Activated CD8-positive, alpha-beta T cell treated with anti-CD3 and anti-CD28 coated beads, Interleukin-2, amount 10 ng/mL, durations not matched to agents 7 days and 5 days (primary cell): ENCODE data around the gene HBG2. TPM values are rescaled to one million over a fixed set of nuclear protein-coding genes. Genes with fewer than 3 reads are reported as not detected.

Experiments used
- ATAC-seq: fragments of 150-1000 bp; cut with Tn5 transposase; one replicate; pipeline ENCODE4 v1.10.0; 2021; ENCODE audit warnings: moderate library complexity
- CTCF ChIA-PET: fragments of 350-600 bp; sonication (Branson Sonifier 250); formaldehyde crosslinking; loops from one replicate; lab custom pipeline; 2021; ENCODE audit warnings: antibody characterized with exemption; lab: Charles Lee
- POLR2A ChIA-PET: fragments of 350-600 bp; sonication (Branson Sonifier 250); formaldehyde crosslinking; loops from one replicate; lab custom pipeline; 2021; ENCODE audit warnings: antibody characterized with exemption; lab: Charles Lee
- DNase-seq: peaks from one replicate; pipeline ENCODE4 v3.0.0-alpha.2; 2020
- H3K27ac Mint-ChIP-seq: one replicate; pipeline ENCODE4 v1.8.0; 2021; ENCODE audit warnings: mild to moderate bottlenecking, mixed read lengths
- H3K27me3 Mint-ChIP-seq: one replicate; pipeline ENCODE4 v1.8.0; 2021; ENCODE audit warnings: low read depth, mixed read lengths
- H3K36me3 Mint-ChIP-seq: one replicate; pipeline ENCODE4 v1.8.0; 2021; ENCODE audit warnings: low read depth, mixed read lengths
- H3K4me1 Mint-ChIP-seq: one replicate; pipeline ENCODE4 v1.8.0; 2021; ENCODE audit warnings: low read depth, mixed read lengths
- H3K4me3 Mint-ChIP-seq: one replicate; pipeline ENCODE4 v1.8.0; 2021; ENCODE audit warnings: mild to moderate bottlenecking, mixed read lengths
- H3K9me3 Mint-ChIP-seq: one replicate; pipeline ENCODE4 v1.8.0; 2022; ENCODE audit warnings: mixed read lengths; ENCODE audit not compliant: insufficient read depth
- total RNA-seq, 2 experiments: library from RNA; stranded (reverse); gene quantifications; one replicate each; pipeline ENCODE4 v1.2.3, GENCODE V29; 2021

Gene HBG2
- total RNA-seq, 2 experiments from 2014 or later, result not detected

- H3K27me3 Mint-ChIP-seq, result no peaks in the 10 kb centered on the region
- H3K4me3 Mint-ChIP-seq, result no peak overlapping the region
- ChIA-PET POLR2A (no interaction called here), CTCF (interaction anchor here (1.2 kb wide), 1 partner anchor 154 kb away, joined by 4 read pairs; no protein-coding TSS in a partner anchor)
- DNase-seq (no peak), ATAC-seq (no peak)
- H3K27ac Mint-ChIP-seq, result no peak overlapping the region
- H3K9me3 Mint-ChIP-seq, result no peaks in the 10 kb centered on the region
- no peaks in the 10 kb centered on the region for H3K36me3 Mint-ChIP-seq
- no peaks in the 10 kb centered on the region for H3K4me1 Mint-ChIP-seq
These were observed 23.3 kb upstream of the HBG2 start for GRCh38 chr11:5277807-5278382.

- ATAC-seq, result no peak
- Mint-ChIP-seq H3K27me3 (no peaks in the 10 kb centered on the region), H3K9me3 (no peaks in the 10 kb centered on the region), H3K4me1 (no peaks in the 10 kb centered on the region), H3K36me3 (no peaks in the 10 kb centered on the region), H3K4me3 (no peak overlapping the region), H3K27ac (no peak overlapping the region)
- DNase-seq, result no peak
- ChIA-PET CTCF (no interaction called here), POLR2A (no interaction called here)
These were observed 22.1 kb upstream of the HBG2 start for GRCh38 chr11:5276697-5277096.

GRCh38 chr11:5275369-5276110 lies 21.0 kb upstream of the HBG2 start:
- ATAC-seq (no peak), DNase-seq (no peak)
- Mint-ChIP-seq H3K4me3 (no peak overlapping the region), H3K9me3 (no peaks in the 10 kb centered on the region), H3K4me1 (no peaks in the 10 kb centered on the region), H3K36me3 (no peaks in the 10 kb centered on the region), H3K27me3 (no peaks in the 10 kb centered on the region), H3K27ac (no peak overlapping the region)
- ChIA-PET POLR2A (no interaction called here), CTCF (no interaction called here)

GRCh38 chr11:5274395-5274794 lies 19.8 kb upstream of the HBG2 start:
- Mint-ChIP-seq H3K4me1 (no peaks in the 10 kb centered on the region), H3K27ac (no peak overlapping the region), H3K9me3 (no peaks in the 10 kb centered on the region), H3K36me3 (no peaks in the 10 kb centered on the region), H3K4me3 (no peak overlapping the region), H3K27me3 (no peaks in the 10 kb centered on the region)
- CTCF ChIA-PET, result no interaction called here
- ATAC-seq (no peak), DNase-seq (no peak)
- POLR2A ChIA-PET, result no interaction called here

- DNase-seq (no peak), ATAC-seq (no peak)
- no peak overlapping the region for H3K27ac Mint-ChIP-seq
- ChIA-PET POLR2A (no interaction called here), CTCF (no interaction called here)
- no peaks in the 10 kb centered on the region for H3K4me1 Mint-ChIP-seq
- no peaks in the 10 kb centered on the region for H3K9me3 Mint-ChIP-seq
- no peaks in the 10 kb centered on the region for H3K27me3 Mint-ChIP-seq
- H3K4me3 Mint-ChIP-seq, result no peak overlapping the region
- no peaks in the 10 kb centered on the region for H3K36me3 Mint-ChIP-seq
These were observed 17.9 kb upstream of the HBG2 start for GRCh38 chr11:5272395-5273017.

GRCh38 chr11:5269715-5270147 lies 15.2 kb upstream of the HBG2 start, which contains the start of gene HBE1:
Gene HBE1 (minus strand): TSS chr11:5269945. CDS start chr11:5269890, 55 bp downstream.
- ChIA-PET CTCF (no interaction called here), POLR2A (no interaction called here)
- Mint-ChIP-seq H3K9me3 (no peaks in the 10 kb centered on the region), H3K27ac (no peak within 1 kb of the TSS), H3K36me3 (no peaks in the 10 kb centered on the region), H3K4me3 (no peak within 1 kb of the TSS), H3K27me3 (peaks cover 2% of the 10 kb centered on the region), H3K4me1 (no peaks in the 10 kb centered on the region)
- ATAC-seq (no peak), DNase-seq (no peak)

GRCh38 chr11:5267033-5267563 lies 12.5 kb upstream of the HBG2 start:
- no peaks in the 10 kb centered on the region for H3K9me3 Mint-ChIP-seq

GRCh38 chr11:5266609-5267008 lies 12.0 kb upstream of the HBG2 start:
- Mint-ChIP-seq H3K36me3 (no peaks in the 10 kb centered on the region), H3K4me1 (no peaks in the 10 kb centered on the region), H3K4me3 (no peak overlapping the region), H3K9me3 (no peaks in the 10 kb centered on the region), H3K27me3 (peaks cover 2% of the 10 kb centered on the region), H3K27ac (no peak overlapping the region)
- DNase-seq (no peak), ATAC-seq (no peak)
- CTCF ChIA-PET, result no interaction called here
- POLR2A ChIA-PET, result no interaction called here

More at GRCh38 chr11:5267033-5267563, 12.5 kb upstream of the HBG2 start:
- Mint-ChIP-seq H3K4me1 (no peaks in the 10 kb centered on the region), H3K36me3 (no peaks in the 10 kb centered on the region), H3K27me3 (peaks cover 2% of the 10 kb centered on the region), H3K27ac (no peak overlapping the region), H3K4me3 (no peak overlapping the region)
- ATAC-seq (no peak), DNase-seq (no peak)
- ChIA-PET CTCF (no interaction called here), POLR2A (no interaction called here)

- Mint-ChIP-seq H3K9me3 (no peaks in the 10 kb centered on the region), H3K36me3 (no peaks in the 10 kb centered on the region), H3K4me3 (no peak overlapping the region), H3K27me3 (peaks cover 2% of the 10 kb centered on the region), H3K4me1 (no peaks in the 10 kb centered on the region), H3K27ac (no peak overlapping the region)
- ATAC-seq (no peak), DNase-seq (no peak)
- ChIA-PET POLR2A (no interaction called here), CTCF (no interaction called here)
These were observed 11.3 kb upstream of the HBG2 start for GRCh38 chr11:5265832-5266231.

GRCh38 chr11:5258543-5259262 lies 4.1 kb upstream of the HBG2 start:
- DNase-seq, result no peak
- CTCF ChIA-PET, result no interaction called here
- Mint-ChIP-seq H3K27me3 (no peaks in the 10 kb centered on the region), H3K36me3 (no peaks in the 10 kb centered on the region), H3K4me3 (no peak overlapping the region), H3K4me1 (no peaks in the 10 kb centered on the region), H3K27ac (no peak overlapping the region), H3K9me3 (no peaks in the 10 kb centered on the region)
- POLR2A ChIA-PET, result no interaction called here
- ATAC-seq, result no peak

- H3K9me3 Mint-ChIP-seq, result no peaks in the 10 kb centered on the region
- ATAC-seq, result no peak
- no peaks in the 10 kb centered on the region for H3K4me1 Mint-ChIP-seq
- no peaks in the 10 kb centered on the region for H3K36me3 Mint-ChIP-seq
- no peak for DNase-seq
- no peaks in the 10 kb centered on the region for H3K27me3 Mint-ChIP-seq
- no peak overlapping the region for H3K4me3 Mint-ChIP-seq
- CTCF ChIA-PET, result no interaction called here
- POLR2A ChIA-PET, result no interaction called here
- H3K27ac Mint-ChIP-seq, result no peak overlapping the region
These were observed 2.7 kb upstream of the HBG2 start for GRCh38 chr11:5257296-5257695.
